Testis (tissue), 5 donors: Measurements from ENCODE around the gene CEP89. TPM values are rescaled to one million over a fixed set of nuclear protein-coding genes. Genes with fewer than 3 reads are reported as not detected.
"Not testable (repeated sequence)": the region's sequence is repeated elsewhere in the genome, so short reads cannot be mapped to it uniquely, and the experiment has no call there.

ENCODE experiments used
- DNase-seq: peaks from one replicate; pipeline ENCODE4 v3.0.0-alpha.2; 2019
- H3K27ac ChIP-seq, 2 donors: fragments of 200-600 bp; sonication (generic); one replicate each; pipeline ENCODE4 v1.5.1; 2019
- H3K27me3 ChIP-seq: fragments of 200-600 bp; sonication (generic); one replicate; pipeline ENCODE4 v1.5.1; 2019
- H3K36me3 ChIP-seq: fragments of 200-600 bp; sonication (generic); one replicate; pipeline ENCODE4 v1.5.1; 2017; ENCODE audit warnings: low read depth; ENCODE audit errors: missing control alignments
- H3K4me1 ChIP-seq: fragments of 200-600 bp; sonication (generic); one replicate; pipeline ENCODE4 v1.5.1; 2019
- H3K4me3 ChIP-seq, 2 donors: fragments of 200-600 bp; sonication (generic); one replicate each; pipeline ENCODE4 v1.5.1; 2017 to 2019
- H3K9me3 ChIP-seq: fragments of 200-600 bp; sonication (generic); one replicate; pipeline ENCODE4 v1.5.1; 2017
- CTCF ChIP-seq, 3 experiments: fragments of 450-650 bp in 2 of 3; fragments of 200-600 bp in 1 of 3; sonication (generic) in 1 of 3; IDR thresholded peaks; one replicate each; pipeline ENCODE4 v1.5.1; 2016 to 2019; ENCODE audit warnings: antibody characterized with exemption in 3 of 3, mild to moderate bottlenecking in 2 of 3, moderate library complexity in 1 of 3
- POLR2A ChIP-seq: fragments of 450-650 bp; IDR thresholded peaks from one replicate; pipeline ENCODE4 v1.6.1; 2017; ENCODE audit warnings: antibody characterized with exemption, mild to moderate bottlenecking, moderate library complexity
- WGBS, 2 donors: methylation state at CpG; one replicate each; pipeline ENCODE4 v1.1.5; 2018; 5-methylcytosine and 5-hydroxymethylcytosine counted together
- intact Hi-C: fragments of 100-400 bp; cut with DNase I; formaldehyde crosslinking; loops from one replicate; pipeline ENCODE4 v1.15.1; 2023; ENCODE audit warnings: low total_unique reads
- long read RNA-seq, 2 donors: transcript quantifications; one replicate each; lab custom pipeline, GENCODE V29; 2026
- polyA plus RNA-seq: library from polyadenylated mRNA; stranded (reverse); fragments of 350-450 nt; fragmentation: Illumina TruSeq; extraction: RNeasy Lipid Tissue Mini Kit (QIAGEN cat#74804); gene quantifications from one replicate; pipeline ENCODE4 v1.2.3, GENCODE V29; 2014; ENCODE audit warnings: low read depth, low replicate concordance; ENCODE audit not compliant: insufficient read depth
- total RNA-seq, 2 donors: library from RNA; depleted of rRNA; stranded (reverse); fragments of >200 nt; gene quantifications; one replicate each; pipeline ENCODE4 v1.2.3, GENCODE V29; 2016

The CEP89 gene
- total RNA-seq (10 to 100 TPM; 16.7 to 17.2 TPM), polyA plus RNA-seq (14.0 TPM)
- long read RNA-seq, donor 1, full-length matches to known transcripts: 4 of 10 reads
- long read RNA-seq, donor 1, partial matches to known transcripts: 6 of 10 reads
- long read RNA-seq, donor 1, other reads (novel, unspliced or antisense): 0 of 10 reads
- long read RNA-seq, donor 2, partial matches to known transcripts: 0 of 2 reads
- long read RNA-seq, donor 2, other reads (novel, unspliced or antisense): 0 of 2 reads

GRCh38 chr19:32971715-32972540, at the start of gene CEP89, which contains the start of gene FAAP24:
CEP89 (minus strand) TSS chr19:32971958; CDS start chr19:32971874, 84 bp downstream.
FAAP24 (plus strand) TSS chr19:32972242; CDS start chr19:32973197, 955 bp downstream.
- 0 to 2% methylated on average over 27 to 57 of the region's 57 CpGs for WGBS, 2 donors
- no peaks in the 10 kb centered on the region for H3K27me3 ChIP-seq
- peak within 1 kb of the TSS; percentile 24 to 62 for H3K27ac ChIP-seq
- peak within 1 kb of the TSS; percentile 66 to 79 for H3K4me3 ChIP-seq
- H3K9me3 ChIP-seq: no peaks in the 10 kb centered on the region
- peak; percentile 99 for DNase-seq
- no peaks in the 10 kb centered on the region for H3K36me3 ChIP-seq
- intact Hi-C loops: no loop called here
- H3K4me1 ChIP-seq: peaks cover 5% of the 10 kb centered on the region
- TF ChIP-seq CTCF (IDR thresholded peaks at IDR 0.05) (no peak), POLR2A (no peak)

DNA sequence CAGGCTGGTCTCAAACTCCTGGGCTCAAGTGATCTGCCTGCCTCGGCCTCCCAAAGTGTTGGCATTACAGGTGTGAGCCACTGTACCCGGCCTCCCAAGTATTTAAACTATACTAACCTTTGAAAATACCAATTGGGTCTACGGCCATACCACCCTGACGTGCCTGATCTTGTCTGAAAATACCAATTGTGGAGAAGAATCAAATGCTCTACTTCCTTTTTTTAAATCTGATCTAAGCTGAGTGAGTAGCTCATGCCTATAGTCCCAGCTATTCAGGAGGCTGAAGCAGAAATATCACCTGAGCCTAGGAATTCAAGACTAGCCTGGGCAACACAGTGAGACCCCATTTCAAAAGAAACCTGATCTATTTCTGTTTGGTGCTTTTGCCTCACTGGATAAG, 39.1 kb upstream of the CEP89 start:
- H3K27me3 ChIP-seq, H3K9me3 ChIP-seq, H3K4me3 ChIP-seq, H3K4me1 ChIP-seq, intact Hi-C loops, DNase-seq, H3K27ac ChIP-seq, H3K36me3 ChIP-seq: not testable (repeated sequence)
- WGBS, 2 donors: 94 to 96% methylated on average over 4 of the region's 4 CpGs

GRCh38 chr19:33008738-33009137, 37.0 kb upstream of the CEP89 start:
- 95 to 96% methylated on average over 4 of the region's 4 CpGs for WGBS, 2 donors
- no peaks in the 10 kb centered on the region for H3K4me1 ChIP-seq
- no peaks in the 10 kb centered on the region for H3K9me3 ChIP-seq
- H3K36me3 ChIP-seq: no peaks in the 10 kb centered on the region
- intact Hi-C loops: no loop called here
- no peaks in the 10 kb centered on the region for H3K27me3 ChIP-seq
- TF ChIP-seq POLR2A (no peak), CTCF (IDR thresholded peaks at IDR 0.05) (no peak)
- no peak overlapping the region for H3K27ac ChIP-seq
- no peak overlapping the region for H3K4me3 ChIP-seq
- DNase-seq: no peak

DNA sequence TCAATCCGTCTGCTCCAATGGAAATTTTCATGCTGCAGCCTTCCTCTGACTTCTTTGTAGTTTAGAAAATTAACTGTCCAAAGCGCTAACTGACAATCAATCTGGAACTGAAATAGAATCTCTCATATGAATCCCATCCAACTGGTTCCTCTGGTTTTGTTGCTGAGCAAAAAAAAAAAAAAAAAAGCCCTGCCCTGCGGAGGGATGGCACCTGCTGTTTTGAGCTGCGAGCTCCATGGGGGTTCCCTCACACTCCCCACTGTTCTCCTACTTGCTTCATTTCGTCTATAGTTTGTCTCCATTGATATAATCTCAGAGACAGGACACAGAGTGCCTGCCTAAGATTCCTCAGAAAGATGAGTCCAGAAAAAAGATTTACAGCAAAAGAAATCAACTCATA, 33.7 kb upstream of the CEP89 start:
- TF ChIP-seq POLR2A: no peak
- no peak for TF ChIP-seq CTCF (IDR thresholded peaks at IDR 0.05)
- no peak for DNase-seq
- Histone ChIP-seq H3K9me3 (no peaks in the 10 kb centered on the region), H3K4me3 (no peak overlapping the region), H3K36me3 (no peaks in the 10 kb centered on the region), H3K4me1 (no peaks in the 10 kb centered on the region), H3K27me3 (no peaks in the 10 kb centered on the region), H3K27ac (no peak overlapping the region)
- intact Hi-C loops: no loop called here
- WGBS, 2 donors: 78 to 87% methylated on average over 5 of the region's 5 CpGs

DNA sequence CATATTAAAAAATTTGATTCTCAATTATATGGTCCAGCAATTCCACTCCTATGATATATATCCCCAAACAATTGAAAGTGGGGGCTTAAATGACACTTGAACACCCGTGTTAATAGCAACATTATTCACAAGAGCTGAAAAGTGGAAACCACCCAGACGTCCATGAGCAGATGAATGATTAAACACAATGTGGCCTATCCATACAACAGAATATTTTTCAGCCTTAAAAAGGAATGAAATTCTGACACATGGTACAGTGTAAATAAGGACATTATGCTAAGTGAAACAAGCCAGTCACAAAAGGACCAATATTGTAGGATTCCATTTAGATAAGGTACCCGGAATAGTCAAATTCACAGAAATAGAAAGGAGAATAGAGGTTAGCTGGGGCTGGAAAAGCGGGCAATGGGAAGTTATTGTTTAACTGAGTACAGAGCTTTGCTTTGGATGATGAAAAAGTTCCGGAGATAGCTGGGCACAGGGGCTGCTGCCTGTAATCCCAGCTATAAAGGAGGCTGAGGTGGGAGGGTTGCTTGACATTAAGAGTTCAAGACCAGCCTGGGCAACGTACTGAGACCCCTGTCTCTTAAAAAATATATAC, 31.8 kb upstream of the CEP89 start:
- DNase-seq, intact Hi-C loops, H3K4me3 ChIP-seq, H3K36me3 ChIP-seq, H3K27me3 ChIP-seq, H3K9me3 ChIP-seq, H3K27ac ChIP-seq, H3K4me1 ChIP-seq: not testable (repeated sequence)
- WGBS, 2 donors: 83 to 91% methylated on average over 6 of the region's 6 CpGs

- H3K27me3 ChIP-seq, DNase-seq, H3K27ac ChIP-seq, H3K4me3 ChIP-seq, H3K36me3 ChIP-seq, H3K4me1 ChIP-seq, intact Hi-C loops, H3K9me3 ChIP-seq: not testable (repeated sequence)
- WGBS, 2 donors: 80 to 84% methylated on average over 6 to 15 of the region's 15 CpGs
Measured at GRCh38 chr19:33002126-33002865, 30.5 kb upstream of the CEP89 start.
